ENCODE data around the gene TUBGCP5.

- TF ChIP-seq, protein P1, sequence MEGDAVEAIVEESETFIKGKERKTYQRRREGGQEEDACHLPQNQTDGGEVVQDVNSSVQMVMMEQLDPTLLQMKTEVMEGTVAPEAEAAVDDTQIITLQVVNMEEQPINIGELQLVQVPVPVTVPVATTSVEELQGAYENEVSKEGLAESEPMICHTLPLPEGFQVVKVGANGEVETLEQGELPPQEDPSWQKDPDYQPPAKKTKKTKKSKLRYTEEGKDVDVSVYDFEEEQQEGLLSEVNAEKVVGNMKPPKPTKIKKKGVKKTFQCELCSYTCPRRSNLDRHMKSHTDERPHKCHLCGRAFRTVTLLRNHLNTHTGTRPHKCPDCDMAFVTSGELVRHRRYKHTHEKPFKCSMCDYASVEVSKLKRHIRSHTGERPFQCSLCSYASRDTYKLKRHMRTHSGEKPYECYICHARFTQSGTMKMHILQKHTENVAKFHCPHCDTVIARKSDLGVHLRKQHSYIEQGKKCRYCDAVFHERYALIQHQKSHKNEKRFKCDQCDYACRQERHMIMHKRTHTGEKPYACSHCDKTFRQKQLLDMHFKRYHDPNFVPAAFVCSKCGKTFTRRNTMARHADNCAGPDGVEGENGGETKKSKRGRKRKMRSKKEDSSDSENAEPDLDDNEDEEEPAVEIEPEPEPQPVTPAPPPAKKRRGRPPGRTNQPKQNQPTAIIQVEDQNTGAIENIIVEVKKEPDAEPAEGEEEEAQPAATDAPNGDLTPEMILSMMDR (IDR thresholded peaks at IDR 0.05): no peak
- TF ChIP-seq POLR2A (IDR thresholded peaks at IDR 0.05): no peak
Observed at GRCh38 chr15:22969489-22969888, 69.9 kb downstream of the TUBGCP5 start.
